H9 (cell line): ENCODE data around the gene PIM2. TPM values are rescaled to one million over a fixed set of nuclear protein-coding genes. Genes with fewer than 3 reads are reported as not detected.

Source experiments
- DNase-seq: peaks from one replicate; pipeline ENCODE4 v3.0.0-alpha.2; 2017
- H2AFZ ChIP-seq: one replicate; pipeline ENCODE4 v1.6.1; 2013; ENCODE audit warnings: mild to moderate bottlenecking, low read length, control low read depth, moderate library complexity
- H2AK5ac ChIP-seq: 2 replicates; pipeline ENCODE4 v1.6.1; 2013; ENCODE audit warnings: low read length, control low read depth, mixed read lengths; ENCODE audit not compliant: insufficient read length
- H2BK120ac ChIP-seq: one replicate; pipeline ENCODE4 v1.6.1; 2013; ENCODE audit warnings: low read depth, mild to moderate bottlenecking, low read length, control low read depth, inconsistent platforms; ENCODE audit not compliant: poor library complexity, severe bottlenecking
- H2BK12ac ChIP-seq: 2 replicates; pipeline ENCODE4 v1.6.1; 2013; ENCODE audit warnings: low read length, control low read depth, mixed read lengths, low read depth; ENCODE audit not compliant: insufficient read length
- H2BK15ac ChIP-seq: 2 replicates; pipeline ENCODE4 v1.6.1; 2013; ENCODE audit warnings: low read depth, low read length, control low read depth
- H2BK20ac ChIP-seq: one replicate; pipeline ENCODE4 v1.6.1; 2013; ENCODE audit warnings: low read depth, mild to moderate bottlenecking, low read length, control low read depth, inconsistent platforms; ENCODE audit not compliant: poor library complexity, severe bottlenecking
- H2BK5ac ChIP-seq: 2 replicates; pipeline ENCODE4 v1.6.1; 2013; ENCODE audit warnings: low read length, control low read depth, mixed read lengths; ENCODE audit not compliant: insufficient read length
- H3K14ac ChIP-seq: 2 replicates; pipeline ENCODE4 v1.6.1; 2013; ENCODE audit warnings: low read length, control low read depth; ENCODE audit not compliant: insufficient read depth
- H3K18ac ChIP-seq: 2 replicates; pipeline ENCODE4 v1.6.1; 2013; ENCODE audit warnings: low read depth, mild to moderate bottlenecking, mixed read lengths, low read length, control low read depth; ENCODE audit not compliant: insufficient read length
- H3K23ac ChIP-seq: 2 replicates; pipeline ENCODE4 v1.6.1; 2013; ENCODE audit warnings: low read length, control low read depth, mixed read lengths, low read depth; ENCODE audit not compliant: insufficient read length
- H3K23me2 ChIP-seq: 2 replicates; pipeline ENCODE4 v1.6.1; 2013; ENCODE audit warnings: low read depth, mild to moderate bottlenecking, mixed read lengths, low read length, control low read depth; ENCODE audit not compliant: insufficient read length, poor library complexity, severe bottlenecking
- H3K27ac ChIP-seq: 2 replicates; pipeline ENCODE4 v1.5.1; 2013; ENCODE audit warnings: low read length, control low read depth, mixed read lengths, low read depth; ENCODE audit not compliant: insufficient read length
- H3K27me3 ChIP-seq: 2 replicates; pipeline ENCODE4 v1.6.1; 2013; ENCODE audit warnings: low read length, control low read depth, inconsistent platforms; ENCODE audit not compliant: insufficient read depth
- H3K4ac ChIP-seq: 2 replicates; pipeline ENCODE4 v1.6.1; 2013; ENCODE audit warnings: low read depth, mild to moderate bottlenecking, control low read depth, inconsistent platforms, low read length, moderate library complexity
- H3K4me1 ChIP-seq: 2 replicates; pipeline ENCODE4 v1.6.1; 2013; ENCODE audit warnings: low read length, control low read depth, inconsistent platforms; ENCODE audit not compliant: insufficient read depth
- H3K4me2 ChIP-seq: 2 replicates; pipeline ENCODE4 v1.6.1; 2013; ENCODE audit warnings: low read length, control low read depth, mixed read lengths; ENCODE audit not compliant: insufficient read length, insufficient read depth
- H3K56ac ChIP-seq: 2 replicates; pipeline ENCODE4 v1.6.1; 2013; ENCODE audit warnings: low read depth, mild to moderate bottlenecking, mixed read lengths, low read length, control low read depth; ENCODE audit not compliant: insufficient read length
- H3K79me1 ChIP-seq: 2 replicates; pipeline ENCODE4 v1.6.1; 2013; ENCODE audit warnings: low read depth, mild to moderate bottlenecking, moderate library complexity, low read length, control low read depth, inconsistent platforms; ENCODE audit not compliant: insufficient read depth, poor library complexity, severe bottlenecking
- H3K79me2 ChIP-seq: 2 replicates; pipeline ENCODE4 v1.6.1; 2013; ENCODE audit warnings: low read length, control low read depth, inconsistent platforms; ENCODE audit not compliant: insufficient read depth
- H3K9ac ChIP-seq: 2 replicates; pipeline ENCODE4 v1.6.1; 2013; ENCODE audit warnings: low read length, control low read depth, mixed read lengths; ENCODE audit not compliant: insufficient read length; ENCODE audit errors: extremely low read depth
- H3K9me3 ChIP-seq: one replicate; pipeline ENCODE4 v1.6.1; 2013; ENCODE audit warnings: low read depth, low read length, inconsistent platforms; ENCODE audit not compliant: control insufficient read depth
- H3T11ph ChIP-seq: one replicate; pipeline ENCODE4 v1.6.1; 2013; ENCODE audit warnings: mild to moderate bottlenecking, low read length, control low read depth, inconsistent platforms
- H4K20me1 ChIP-seq: one replicate; pipeline ENCODE4 v1.6.1; 2013; ENCODE audit not compliant: control insufficient read depth, insufficient read length, insufficient read depth
- H4K5ac ChIP-seq: 2 replicates; pipeline ENCODE4 v1.6.1; 2013; ENCODE audit warnings: low read depth, mild to moderate bottlenecking, mixed read lengths, low read length, control low read depth; ENCODE audit not compliant: insufficient read length
- H4K8ac ChIP-seq: replicated peaks from 2 replicates; pipeline ENCODE4 v1.6.1; 2013; ENCODE audit warnings: low read length, control low read depth, mixed read lengths, low read depth; ENCODE audit not compliant: insufficient read length
- H4K91ac ChIP-seq: 2 replicates; pipeline ENCODE4 v1.6.1; 2013; ENCODE audit warnings: low read depth, mild to moderate bottlenecking, moderate library complexity, mixed read lengths, low read length, control low read depth; ENCODE audit not compliant: insufficient read length
- H3K27ac Mint-ChIP-seq, 3 experiments: 2 replicates in 2 of 3; 3 replicates in 1 of 3; pipeline ENCODE4 v1.8.0; 2020 to 2021; ENCODE audit warnings: mixed read lengths in 3 of 3, mild to moderate bottlenecking in 1 of 3, moderate library complexity in 1 of 3
- H3K27me3 Mint-ChIP-seq: 2 replicates; pipeline ENCODE4 v1.8.0; 2021; ENCODE audit warnings: low read depth, mild to moderate bottlenecking, moderate library complexity, mixed read lengths
- H3K36me3 Mint-ChIP-seq, 3 experiments: 2 replicates in 2 of 3; 3 replicates in 1 of 3; pipeline ENCODE4 v1.8.0; 2020 to 2021; ENCODE audit warnings: low read depth in 3 of 3, mixed read lengths in 3 of 3; ENCODE audit not compliant: insufficient read depth in 1 of 3
- H3K4me1 Mint-ChIP-seq, 2 experiments: 2 replicates each; pipeline ENCODE4 v1.8.0; 2020; ENCODE audit warnings: mixed read lengths in 2 of 2
- H3K4me3 Mint-ChIP-seq, 2 experiments: 2 replicates in 1 of 2; 3 replicates in 1 of 2; pipeline ENCODE4 v1.8.0; 2020 to 2021; ENCODE audit warnings: mild to moderate bottlenecking in 2 of 2, mixed read lengths in 2 of 2, moderate library complexity in 1 of 2
- H3K9me3 Mint-ChIP-seq, 2 experiments: 2 replicates in 1 of 2; 3 replicates in 1 of 2; pipeline ENCODE4 v1.8.0; 2020; ENCODE audit warnings: mild to moderate bottlenecking in 2 of 2, mixed read lengths in 2 of 2, moderate library complexity in 1 of 2
- WGBS: extraction: QIAGEN DNeasy Blood & Tissue Kit; methylation state at CpG from one replicate; pipeline ENCODE4 v1.1.7; 2013; ENCODE audit warnings: missing lambda C conversion rate, low lambda C conversion rate, mixed read lengths; ENCODE audit not compliant: insufficient read length; ENCODE audit errors: extremely low coverage; 5-methylcytosine and 5-hydroxymethylcytosine counted together
- total RNA-seq: library from RNA; stranded (reverse); gene quantifications from 2 replicates; pipeline ENCODE4 v1.2.1, GENCODE V29; 2021
- TF ChIP-seq, protein P1 (sequence below): fragments of 200-600 bp; sonication (generic); conservative IDR thresholded peaks from 3 replicates; pipeline ENCODE4 v1.8.0; 2021; ENCODE audit warnings: antibody characterized with exemption, mild to moderate bottlenecking

Gene PIM2
- total RNA-seq, 1 experiment from 2014 or later: 163 TPM

DNA sequence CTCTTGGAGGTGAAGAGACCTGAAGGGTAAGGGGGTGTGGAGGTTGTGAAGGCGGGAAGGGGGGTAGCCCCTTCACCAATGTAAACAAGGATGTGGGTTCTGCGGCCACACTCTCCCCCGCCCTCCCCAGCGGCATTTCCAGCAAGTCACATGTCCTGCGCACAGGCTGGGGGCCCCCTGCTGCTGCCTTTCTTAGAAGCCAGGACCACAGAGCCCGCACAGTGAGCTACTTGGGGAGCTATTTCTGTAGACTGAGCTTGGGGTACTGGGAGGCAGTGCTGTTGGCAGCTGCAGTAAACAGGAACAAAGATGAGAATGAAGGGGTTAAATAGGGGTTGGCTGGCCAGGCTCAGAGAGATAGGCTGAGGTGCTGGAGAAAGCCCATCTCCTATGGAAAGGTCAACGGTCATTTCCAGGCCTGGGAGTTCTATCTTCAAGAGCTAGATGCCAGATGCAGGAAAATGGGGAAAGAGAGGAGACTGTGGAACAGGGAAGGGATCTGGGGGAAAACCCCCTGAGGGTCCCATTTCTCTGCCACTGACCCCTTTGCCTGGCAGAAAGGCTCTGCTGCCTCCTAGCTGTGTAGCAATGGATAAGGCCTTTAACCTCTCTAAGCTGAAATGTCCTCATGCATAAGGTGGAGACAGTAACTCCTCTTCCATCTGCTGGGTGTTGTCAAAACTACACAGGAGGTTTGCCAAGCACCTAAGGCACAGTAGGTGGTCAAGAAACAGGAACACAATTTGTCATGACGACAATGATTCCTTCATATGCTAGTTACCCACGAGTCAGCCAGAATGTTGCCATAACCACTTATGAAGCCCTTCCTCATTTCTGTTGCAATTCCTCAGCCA is 18.5 kb upstream of the PIM2 start:
- H4K20me1 ChIP-seq: no peaks in the 10 kb centered on the region
- peak overlapping the region; percentile 58 for H2BK5ac ChIP-seq
- no peak overlapping the region for H3K56ac ChIP-seq
- H2AK5ac ChIP-seq: no peak overlapping the region
- H3K27ac ChIP-seq: peak overlapping the region; percentile 60
- no peak overlapping the region for H2BK15ac ChIP-seq
- H3K4me1 ChIP-seq: peaks cover 4% of the 10 kb centered on the region; the same call in 1 of the 2 replicates
- H3K14ac ChIP-seq: no peak overlapping the region
- no peak overlapping the region for H3K4ac ChIP-seq
- H3K9me3 Mint-ChIP-seq: peaks cover 68 to 78% of the 10 kb centered on the region in 2 experiments
- peaks cover 36 to 62% (median 53%) of the 10 kb centered on the region in 3 experiments for H3K36me3 Mint-ChIP-seq
- H3K79me2 ChIP-seq: peaks cover 3% of the 10 kb centered on the region; the same call in 1 of the 2 replicates
- H3K27me3 ChIP-seq: no peaks in the 10 kb centered on the region
- no peak overlapping the region for H3K18ac ChIP-seq
- no peaks in the 10 kb centered on the region for H3K79me1 ChIP-seq
- no peaks in the 10 kb centered on the region for H3K23me2 ChIP-seq
- H4K91ac ChIP-seq: peak overlapping the region; percentile 28
- WGBS: no CpG with 5 or more reads among the region's 9 CpGs
- H3T11ph ChIP-seq: no peak overlapping the region
- peak overlapping the region; percentile 83 to 92 (median 87); a peak in 6 of 7 replicates for H3K27ac Mint-ChIP-seq
- no peak overlapping the region for H4K8ac ChIP-seq
- H3K4me3 Mint-ChIP-seq: peak overlapping the region; percentile 12 to 31; a peak in 3 of 5 replicates
- H3K4me2 ChIP-seq: peak overlapping the region; percentile 49
- H3K9me3 ChIP-seq: no peaks in the 10 kb centered on the region
- H2BK12ac ChIP-seq: peak overlapping the region; percentile 8
- no peak overlapping the region for H2AFZ ChIP-seq
- peaks cover 1% of the 10 kb centered on the region for H3K27me3 Mint-ChIP-seq
- DNase-seq: no peak
- H3K4me1 Mint-ChIP-seq: peaks cover 19 to 36% of the 10 kb centered on the region in 2 experiments
- H4K5ac ChIP-seq: peak overlapping the region; percentile 43
- no peak overlapping the region for H2BK20ac ChIP-seq
- H3K23ac ChIP-seq: no peak overlapping the region
- TF ChIP-seq, protein P1, sequence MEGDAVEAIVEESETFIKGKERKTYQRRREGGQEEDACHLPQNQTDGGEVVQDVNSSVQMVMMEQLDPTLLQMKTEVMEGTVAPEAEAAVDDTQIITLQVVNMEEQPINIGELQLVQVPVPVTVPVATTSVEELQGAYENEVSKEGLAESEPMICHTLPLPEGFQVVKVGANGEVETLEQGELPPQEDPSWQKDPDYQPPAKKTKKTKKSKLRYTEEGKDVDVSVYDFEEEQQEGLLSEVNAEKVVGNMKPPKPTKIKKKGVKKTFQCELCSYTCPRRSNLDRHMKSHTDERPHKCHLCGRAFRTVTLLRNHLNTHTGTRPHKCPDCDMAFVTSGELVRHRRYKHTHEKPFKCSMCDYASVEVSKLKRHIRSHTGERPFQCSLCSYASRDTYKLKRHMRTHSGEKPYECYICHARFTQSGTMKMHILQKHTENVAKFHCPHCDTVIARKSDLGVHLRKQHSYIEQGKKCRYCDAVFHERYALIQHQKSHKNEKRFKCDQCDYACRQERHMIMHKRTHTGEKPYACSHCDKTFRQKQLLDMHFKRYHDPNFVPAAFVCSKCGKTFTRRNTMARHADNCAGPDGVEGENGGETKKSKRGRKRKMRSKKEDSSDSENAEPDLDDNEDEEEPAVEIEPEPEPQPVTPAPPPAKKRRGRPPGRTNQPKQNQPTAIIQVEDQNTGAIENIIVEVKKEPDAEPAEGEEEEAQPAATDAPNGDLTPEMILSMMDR: peak; percentile 63
- no peak overlapping the region for H2BK120ac ChIP-seq
- H3K9ac ChIP-seq: peak overlapping the region; percentile 41
